ENCODE measurements around the gene RALA. TPM values are rescaled to one million over a fixed set of nuclear protein-coding genes. Genes with fewer than 3 reads are reported as not detected.

Gene RALA
- total and polyA plus RNA-seq, 10 of the 15 experiments (the other 5 are each of a cell fraction or from before 2014, with no cell fraction given), result 7.5 to 53.3 (median 23.1) TPM

- TF ChIP-seq, protein P1, sequence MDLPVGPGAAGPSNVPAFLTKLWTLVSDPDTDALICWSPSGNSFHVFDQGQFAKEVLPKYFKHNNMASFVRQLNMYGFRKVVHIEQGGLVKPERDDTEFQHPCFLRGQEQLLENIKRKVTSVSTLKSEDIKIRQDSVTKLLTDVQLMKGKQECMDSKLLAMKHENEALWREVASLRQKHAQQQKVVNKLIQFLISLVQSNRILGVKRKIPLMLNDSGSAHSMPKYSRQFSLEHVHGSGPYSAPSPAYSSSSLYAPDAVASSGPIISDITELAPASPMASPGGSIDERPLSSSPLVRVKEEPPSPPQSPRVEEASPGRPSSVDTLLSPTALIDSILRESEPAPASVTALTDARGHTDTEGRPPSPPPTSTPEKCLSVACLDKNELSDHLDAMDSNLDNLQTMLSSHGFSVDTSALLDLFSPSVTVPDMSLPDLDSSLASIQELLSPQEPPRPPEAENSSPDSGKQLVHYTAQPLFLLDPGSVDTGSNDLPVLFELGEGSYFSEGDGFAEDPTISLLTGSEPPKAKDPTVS (IDR thresholded peaks at IDR 0.05; ENCODE audit: low read depth, low read length), result no peak
- TF ChIP-seq, protein P2, sequence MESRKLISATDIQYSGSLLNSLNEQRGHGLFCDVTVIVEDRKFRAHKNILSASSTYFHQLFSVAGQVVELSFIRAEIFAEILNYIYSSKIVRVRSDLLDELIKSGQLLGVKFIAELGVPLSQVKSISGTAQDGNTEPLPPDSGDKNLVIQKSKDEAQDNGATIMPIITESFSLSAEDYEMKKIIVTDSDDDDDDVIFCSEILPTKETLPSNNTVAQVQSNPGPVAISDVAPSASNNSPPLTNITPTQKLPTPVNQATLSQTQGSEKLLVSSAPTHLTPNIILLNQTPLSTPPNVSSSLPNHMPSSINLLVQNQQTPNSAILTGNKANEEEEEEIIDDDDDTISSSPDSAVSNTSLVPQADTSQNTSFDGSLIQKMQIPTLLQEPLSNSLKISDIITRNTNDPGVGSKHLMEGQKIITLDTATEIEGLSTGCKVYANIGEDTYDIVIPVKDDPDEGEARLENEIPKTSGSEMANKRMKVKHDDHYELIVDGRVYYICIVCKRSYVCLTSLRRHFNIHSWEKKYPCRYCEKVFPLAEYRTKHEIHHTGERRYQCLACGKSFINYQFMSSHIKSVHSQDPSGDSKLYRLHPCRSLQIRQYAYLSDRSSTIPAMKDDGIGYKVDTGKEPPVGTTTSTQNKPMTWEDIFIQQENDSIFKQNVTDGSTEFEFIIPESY (IDR thresholded peaks at IDR 0.05), result no peak
- TF ChIP-seq TCF3 (IDR thresholded peaks at IDR 0.05; ENCODE audit: borderline replicate concordance, insufficient read depth, low read depth, low read length) (0 out of 2 replicates have a peak, but pooled peaks have one; percentile 36), BCL11A (IDR thresholded peaks at IDR 0.05; ENCODE audit: low read depth, low read length) (no peak), MTA3 (IDR thresholded peaks at IDR 0.05; ENCODE audit: borderline replicate concordance, low read length) (no peak), ZNF274 (IDR thresholded peaks at IDR 0.05; ENCODE audit: insufficient read depth, insufficient read length) (no peak), CHD2 (IDR thresholded peaks at IDR 0.05; ENCODE audit: borderline replicate concordance, low read depth, low read length) (0 out of 2 replicates have a peak, but pooled peaks have one; percentile 21), E2F8 (IDR thresholded peaks at IDR 0.05; ENCODE audit: low read depth, partially characterized antibody) (no peak), NBN (IDR thresholded peaks at IDR 0.05) (peak; percentile 62; the same call in 1 of the 2 replicates), HDAC2 (IDR thresholded peaks at IDR 0.05) (no peak), KLF5 (IDR thresholded peaks at IDR 0.05; ENCODE audit: partially characterized antibody) (no peak), ESRRA (IDR thresholded peaks at IDR 0.05; ENCODE audit: low read length) (no peak), SUPT20H (IDR thresholded peaks at IDR 0.05; ENCODE audit: borderline replicate concordance, control insufficient read depth, low read depth, low read length) (no peak), E4F1 (IDR thresholded peaks at IDR 0.05; ENCODE audit: borderline replicate concordance, partially characterized antibody) (peak; percentile 28), TCF7 (IDR thresholded peaks at IDR 0.05; ENCODE audit: borderline replicate concordance) (no peak), SPI1 (IDR thresholded peaks at IDR 0.05; ENCODE audit: borderline replicate concordance, insufficient read depth, low read depth, low read length) (no peak), NFIC (IDR thresholded peaks at IDR 0.05; ENCODE audit: low read depth, low read length) (no peak), IKZF1 (conservative IDR thresholded peaks at IDR 0.05) (0 out of 2 replicates have a peak, but pooled peaks have one; percentile 79)
- TF ChIP-seq, protein P3, sequence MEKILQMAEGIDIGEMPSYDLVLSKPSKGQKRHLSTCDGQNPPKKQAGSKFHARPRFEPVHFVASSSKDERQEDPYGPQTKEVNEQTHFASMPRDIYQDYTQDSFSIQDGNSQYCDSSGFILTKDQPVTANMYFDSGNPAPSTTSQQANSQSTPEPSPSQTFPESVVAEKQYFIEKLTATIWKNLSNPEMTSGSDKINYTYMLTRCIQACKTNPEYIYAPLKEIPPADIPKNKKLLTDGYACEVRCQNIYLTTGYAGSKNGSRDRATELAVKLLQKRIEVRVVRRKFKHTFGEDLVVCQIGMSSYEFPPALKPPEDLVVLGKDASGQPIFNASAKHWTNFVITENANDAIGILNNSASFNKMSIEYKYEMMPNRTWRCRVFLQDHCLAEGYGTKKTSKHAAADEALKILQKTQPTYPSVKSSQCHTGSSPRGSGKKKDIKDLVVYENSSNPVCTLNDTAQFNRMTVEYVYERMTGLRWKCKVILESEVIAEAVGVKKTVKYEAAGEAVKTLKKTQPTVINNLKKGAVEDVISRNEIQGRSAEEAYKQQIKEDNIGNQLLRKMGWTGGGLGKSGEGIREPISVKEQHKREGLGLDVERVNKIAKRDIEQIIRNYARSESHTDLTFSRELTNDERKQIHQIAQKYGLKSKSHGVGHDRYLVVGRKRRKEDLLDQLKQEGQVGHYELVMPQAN (conservative IDR thresholded peaks at IDR 0.05), result no peak
Measured at GRCh38 chr7:39623047-39623731, at the start of gene RALA (continued).
